Urothelium cell line (cell line): Measurements from ENCODE around the gene ANKRD18B.
"Not testable (repeated sequence)": the region's sequence is repeated elsewhere in the genome, so short reads cannot be mapped to it uniquely, and the experiment has no call there.

Experiments
- DNase-seq: peaks from one replicate; pipeline ENCODE4 v3.0.0; 2011; ENCODE audit warnings: low spot score, mixed read lengths
- FAIRE-seq: peaks from 2 replicates; lab custom pipeline; 2011; peaks lifted over from hg19 to GRCh38; lab: Jason Lieb, UNC

ANKRD18B gene

DNA sequence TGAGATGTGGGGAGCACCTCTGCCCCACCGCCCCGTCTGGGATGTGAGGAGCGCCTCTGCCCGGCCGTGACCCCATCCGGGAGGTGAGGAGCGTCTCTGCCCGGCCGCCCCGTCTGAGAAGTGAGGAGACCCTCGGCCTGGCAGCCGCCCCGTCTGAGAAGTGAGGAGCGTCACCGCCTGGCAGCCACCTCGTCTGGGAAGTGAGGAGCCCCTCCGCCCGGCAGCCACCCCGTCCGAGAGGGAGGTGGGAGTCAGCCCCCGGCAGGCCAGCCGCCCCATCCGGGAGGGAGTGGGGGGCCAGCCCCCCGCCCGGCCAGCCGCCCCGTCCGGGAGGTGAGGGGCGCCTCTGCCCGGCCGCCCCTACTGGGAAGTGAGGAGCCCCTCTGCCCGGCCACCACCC is 76.9 kb downstream of the ANKRD18B start:
- not testable (repeated sequence) for FAIRE-seq

GRCh38 chr9:33604249-33604648 is 80.2 kb downstream of the ANKRD18B start:
- not testable (repeated sequence) for FAIRE-seq, DNase-seq

More for the DNA sequence above, 76.9 kb downstream of the ANKRD18B start:
- not testable (repeated sequence) for DNase-seq

DNA sequence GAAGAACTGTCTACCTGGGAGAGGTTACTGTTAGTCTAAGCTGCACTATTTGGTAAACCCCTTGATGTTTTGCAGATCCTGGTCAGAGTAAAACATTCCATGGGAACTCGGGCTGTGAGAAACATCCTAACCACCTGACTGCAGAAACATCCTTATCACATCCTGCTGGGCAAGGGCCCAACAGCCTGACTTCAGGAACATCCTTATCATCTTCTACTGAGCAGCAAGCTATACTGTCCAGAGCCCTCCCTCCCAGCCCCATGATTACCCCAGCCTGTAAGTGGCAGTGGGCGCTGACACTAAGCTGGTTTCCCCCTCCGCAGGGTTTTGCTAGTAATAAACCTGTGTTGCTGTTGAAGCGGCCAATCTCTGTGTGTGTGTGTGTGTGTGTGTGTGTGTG is 80.9 kb downstream of the ANKRD18B start:
- DNase-seq: not testable (repeated sequence)
- FAIRE-seq: peak; percentile 84

- FAIRE-seq: no peak
- no peak for DNase-seq
These were observed 87.3 kb downstream of the ANKRD18B start for GRCh38 chr9:33611358-33611757.

DNA sequence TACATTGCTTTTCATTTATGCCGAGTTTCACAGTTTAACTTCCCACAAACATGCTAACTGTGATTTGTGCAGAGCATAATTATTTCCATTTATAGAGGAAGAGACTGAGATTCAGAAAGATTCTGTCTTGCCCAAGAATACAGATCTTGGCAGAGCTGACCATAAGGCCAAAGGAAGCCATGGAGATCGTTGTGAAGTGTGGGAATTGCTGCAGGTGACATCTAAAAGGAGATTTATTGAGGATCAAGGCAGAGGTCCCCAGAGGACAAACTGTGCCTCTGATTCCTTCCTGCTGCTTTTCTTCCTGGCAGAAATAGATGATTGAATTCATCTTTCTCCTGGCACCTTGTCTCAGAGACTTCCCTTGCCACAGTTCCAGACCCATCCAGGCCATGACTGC is 88.4 kb downstream of the ANKRD18B start:
- DNase-seq, FAIRE-seq: not testable (repeated sequence)

- no peak for FAIRE-seq
- DNase-seq: no peak
These were observed 90.1 kb downstream of the ANKRD18B start for GRCh38 chr9:33614001-33614687.

- DNase-seq, FAIRE-seq: not testable (repeated sequence)
These were observed 94.3 kb downstream of the ANKRD18B start for GRCh38 chr9:33618370-33618769.

GRCh38 chr9:33619666-33620404 is 95.8 kb downstream of the ANKRD18B start:
- FAIRE-seq: no peak
- no peak for DNase-seq

DNA sequence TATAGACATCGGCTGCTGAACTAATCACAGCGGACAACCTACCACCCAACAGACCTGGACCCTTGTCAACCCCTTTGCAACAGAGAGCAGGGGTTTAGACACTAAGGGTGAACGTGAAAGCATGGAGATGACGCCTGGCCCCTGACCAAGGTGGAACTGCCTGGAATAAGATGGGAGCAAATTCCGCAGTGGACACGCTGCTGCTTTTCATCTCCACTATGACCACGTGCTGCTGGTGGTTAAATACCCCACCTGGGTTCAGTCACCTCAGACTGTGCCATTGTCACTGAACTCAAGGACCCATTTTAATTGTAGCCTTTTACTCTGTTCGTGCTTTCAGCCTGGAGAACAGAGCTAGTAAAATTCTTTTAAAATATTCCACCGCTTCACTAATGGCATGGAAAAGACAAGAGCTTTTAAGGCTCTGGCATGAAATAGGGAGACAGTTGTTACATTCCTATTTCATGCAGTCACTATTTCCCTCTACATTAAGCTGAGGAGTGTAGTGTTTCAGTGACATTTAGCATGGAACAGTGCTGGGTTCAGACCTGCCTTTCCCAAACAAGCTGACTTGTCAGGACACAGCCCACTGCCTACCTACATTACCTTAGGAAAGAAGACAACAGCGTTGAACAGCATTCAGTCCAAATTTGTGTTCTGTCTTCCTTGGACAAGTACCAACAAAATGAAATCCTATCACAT is 96.8 kb downstream of the ANKRD18B start:
- FAIRE-seq (peak; percentile 40), DNase-seq (peak; percentile 64)
